COLO668 (cell line): ENCODE data around the gene JARID2.

Source experiments
- DNase-seq: peaks from one replicate; lab custom pipeline; 2025; ENCODE audit not compliant: unreplicated experiment; lab: John Stamatoyannopoulos, UW

JARID2 gene

GRCh38 chr6:15246666-15247499, 1.0 kb downstream of the JARID2 start:
- DNase-seq = peak; percentile 1

DNA sequence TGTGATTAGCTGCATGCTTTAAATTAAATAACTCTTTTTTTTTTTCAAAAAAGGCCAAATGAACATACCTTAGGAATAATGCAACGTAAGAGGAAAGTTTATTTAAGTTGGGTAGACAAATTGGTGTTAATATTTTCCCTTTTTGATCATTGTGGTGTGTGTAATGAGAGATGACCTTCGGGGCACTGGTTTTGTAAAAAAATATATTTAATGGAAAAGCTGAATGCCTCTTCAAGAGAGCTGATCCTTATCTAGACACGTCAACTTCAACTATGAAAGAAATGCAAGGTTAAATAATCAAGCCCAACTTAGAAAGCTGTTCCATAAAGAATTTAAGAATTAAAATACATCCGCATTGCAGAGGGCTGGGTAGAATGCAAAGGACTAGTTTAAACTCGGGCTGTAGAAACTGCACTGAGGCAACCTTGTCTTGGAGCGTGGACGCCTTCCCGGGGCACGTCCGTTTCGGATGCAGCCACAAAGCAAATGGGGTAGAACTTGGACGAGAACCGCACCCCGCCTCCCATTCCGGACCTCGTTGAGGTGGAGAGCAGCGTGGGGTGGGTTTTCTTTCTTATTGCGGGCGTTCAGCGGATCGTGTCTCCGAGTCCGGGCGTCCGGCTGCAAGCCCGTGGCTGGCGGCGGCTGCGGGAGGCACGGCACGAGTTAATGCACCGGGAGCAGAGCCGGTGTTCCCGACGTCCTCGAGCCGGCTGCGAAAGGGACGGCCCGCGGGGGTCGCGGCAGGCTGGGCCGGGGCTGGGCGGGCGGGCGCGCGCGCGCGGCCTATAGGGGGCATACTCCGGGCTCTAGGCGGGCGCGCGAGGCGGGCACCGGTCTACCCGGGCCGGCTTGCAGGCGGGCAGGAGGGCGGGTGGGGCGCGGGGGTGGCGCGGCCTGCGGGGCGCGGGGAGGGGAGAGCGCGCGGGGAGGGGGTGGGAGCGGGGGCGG, 1.9 kb downstream of the JARID2 start:
- DNase-seq = peak; percentile 56

DNA sequence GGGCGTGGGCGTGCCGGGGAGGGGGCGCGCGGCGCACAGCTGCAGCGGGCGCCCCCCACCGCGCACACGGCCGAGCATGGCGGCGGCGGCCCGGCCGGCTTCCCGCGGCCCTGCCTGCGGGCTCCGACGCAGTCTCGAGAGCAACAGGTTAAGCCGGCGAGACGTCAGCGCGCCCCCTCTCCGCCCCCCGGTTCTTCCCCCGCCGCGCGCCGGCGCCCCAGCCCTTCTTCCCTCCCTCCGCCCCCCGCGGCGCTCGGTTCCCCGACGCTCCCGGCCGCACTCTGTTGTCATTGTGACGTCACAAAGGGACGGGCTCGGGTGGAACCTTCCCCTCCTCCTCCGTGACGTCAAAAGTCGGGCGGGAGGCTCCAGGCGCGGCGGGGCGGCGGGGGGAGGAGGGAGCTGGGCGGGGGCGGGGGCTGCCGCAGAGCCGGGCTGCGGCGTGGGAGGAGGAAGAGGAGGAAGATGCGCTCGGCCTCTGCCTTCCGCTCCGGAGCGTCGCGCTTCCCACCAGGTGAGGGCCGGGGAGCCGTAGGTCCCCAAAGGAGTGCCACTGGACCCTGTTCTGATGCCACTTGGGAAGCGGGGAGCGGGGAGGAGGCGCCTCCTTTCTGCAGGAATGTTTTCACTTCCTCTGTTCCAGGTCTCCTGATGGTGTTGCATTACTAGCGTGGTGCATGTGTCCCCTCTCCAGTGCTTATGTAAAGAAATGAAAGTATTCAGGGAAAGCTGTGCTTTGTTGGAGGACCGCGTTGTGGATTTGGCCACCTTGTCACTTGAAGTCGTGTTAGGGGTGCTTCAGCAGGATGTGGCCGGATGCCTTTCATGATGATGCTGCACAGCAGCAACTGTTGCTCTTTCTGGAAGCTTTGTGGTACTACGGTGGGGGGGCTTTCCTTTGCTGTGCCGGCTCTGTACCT, 2.8 kb downstream of the JARID2 start:
- DNase-seq = peak; percentile 92

DNA sequence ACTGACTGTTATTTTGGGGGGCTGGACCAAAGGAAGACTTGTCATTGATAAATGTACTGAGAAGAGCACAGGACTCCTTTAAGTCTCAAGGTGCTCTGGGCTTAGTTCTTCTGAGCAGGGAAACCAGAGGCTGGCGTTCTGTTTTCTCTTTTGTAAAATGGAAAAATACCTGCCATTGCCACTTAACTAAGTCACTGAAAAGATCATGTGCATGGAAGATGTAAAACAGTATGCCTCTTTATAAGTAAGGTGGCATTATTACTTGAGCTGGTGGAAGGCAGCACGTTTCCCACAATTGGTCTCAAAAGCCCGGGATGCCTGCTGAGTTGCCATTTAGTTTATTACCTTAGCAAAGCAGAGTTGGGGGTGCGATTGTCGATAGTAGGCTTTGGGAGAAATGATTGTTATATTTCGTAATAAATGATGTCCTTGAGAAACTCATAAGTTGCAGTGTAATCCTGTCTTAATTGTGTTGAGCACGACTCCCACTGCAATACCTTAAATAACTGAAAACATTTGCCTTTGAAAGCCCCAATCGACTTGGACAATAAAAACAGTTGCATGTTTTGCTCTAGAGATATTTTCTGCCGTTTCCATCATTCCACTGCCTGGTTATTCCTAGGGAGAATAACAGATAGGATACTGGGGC, 3.6 kb downstream of the JARID2 start:
- DNase-seq = no peak

DNA sequence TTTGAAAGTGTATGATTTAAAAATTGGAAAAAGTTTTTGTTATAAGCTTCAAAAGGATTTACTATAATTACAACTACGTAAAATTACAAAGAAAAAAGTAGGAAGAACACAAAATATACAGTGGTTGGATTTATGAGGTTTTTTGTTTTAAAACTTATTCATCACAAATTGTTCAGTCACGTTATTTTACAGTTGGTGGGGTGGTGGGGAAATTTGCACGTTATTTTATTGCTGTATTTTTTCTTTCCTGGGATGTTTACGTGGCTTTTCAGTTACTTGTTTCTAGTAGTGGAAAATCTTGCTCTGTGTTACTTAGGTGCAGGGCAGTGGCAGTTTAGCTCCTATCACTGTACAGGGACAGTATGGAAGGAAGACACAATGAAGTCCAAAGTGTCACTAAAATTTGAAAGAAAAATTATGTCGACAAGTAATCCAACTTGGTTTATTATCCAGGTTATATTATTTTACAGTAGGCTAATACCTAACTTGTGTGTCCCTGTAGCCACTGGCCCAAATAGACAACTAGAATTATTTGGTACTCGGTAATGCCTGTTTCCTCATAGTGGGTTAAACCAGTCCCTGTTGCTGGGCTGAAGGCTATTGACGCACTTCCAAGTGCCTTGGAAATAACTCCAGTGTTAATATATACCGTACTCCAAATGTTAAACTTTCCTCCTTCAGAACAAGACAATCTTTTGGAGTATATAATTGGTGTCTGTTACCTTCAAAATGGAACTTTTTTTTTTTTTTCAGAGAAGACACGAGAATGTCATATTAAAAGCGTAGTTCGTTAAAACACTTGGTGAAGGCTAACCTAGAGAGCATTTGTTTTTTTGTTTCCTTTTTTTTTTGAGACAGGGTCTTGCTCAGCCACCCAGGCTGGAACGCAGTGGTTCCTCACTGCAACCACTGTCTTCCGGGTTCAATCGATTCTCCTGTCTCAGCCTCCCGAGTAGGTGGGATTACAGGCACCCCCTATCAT, 4.6 kb downstream of the JARID2 start:
- DNase-seq = no peak

GRCh38 chr6:15252195-15252594, 6.3 kb downstream of the JARID2 start:
- DNase-seq = no peak

DNA sequence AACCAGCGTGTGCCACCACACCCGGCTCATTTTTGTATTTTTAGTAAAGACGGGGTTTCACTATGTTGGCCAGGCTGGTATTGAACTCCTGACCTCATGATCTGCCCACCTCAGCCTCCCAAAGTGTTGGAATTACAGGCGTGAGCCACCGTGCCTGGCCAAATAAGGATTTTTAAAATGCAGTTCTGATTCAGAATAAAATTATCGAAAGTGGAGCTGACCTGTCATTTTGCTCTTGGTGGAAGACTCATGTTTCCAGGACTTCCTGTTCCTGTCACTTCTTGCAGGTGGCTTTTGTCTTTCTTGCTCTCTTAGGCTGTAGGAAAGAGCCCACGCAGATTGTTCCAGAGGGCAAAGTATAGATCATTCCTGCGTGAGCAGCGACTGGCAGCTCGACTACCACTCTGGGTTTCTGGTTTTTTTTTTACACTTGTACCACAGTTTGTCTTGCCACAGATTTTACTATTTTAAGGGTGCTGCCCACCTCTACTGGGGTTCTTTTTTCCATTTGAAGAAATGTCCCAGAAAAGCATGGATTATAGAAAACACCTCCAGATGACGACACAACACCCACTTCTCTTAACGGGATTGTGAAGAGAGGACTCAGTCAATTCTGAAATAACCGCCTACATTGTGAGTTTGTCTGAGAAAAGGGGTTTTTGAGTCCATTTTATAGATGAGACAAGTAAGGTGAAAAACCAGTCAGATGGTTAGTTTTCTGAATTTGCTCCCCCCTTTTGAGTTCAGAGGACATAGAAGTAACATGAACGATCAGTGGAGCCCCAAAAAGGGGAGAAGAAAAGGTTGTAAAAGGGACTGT, 7.5 kb downstream of the JARID2 start:
- no peak for DNase-seq

- peak; percentile 0 for DNase-seq
Measured at GRCh38 chr6:15254070-15254975, 8.5 kb downstream of the JARID2 start.

- no peak for DNase-seq
Measured at GRCh38 chr6:15255481-15255880, 9.6 kb downstream of the JARID2 start.

DNA sequence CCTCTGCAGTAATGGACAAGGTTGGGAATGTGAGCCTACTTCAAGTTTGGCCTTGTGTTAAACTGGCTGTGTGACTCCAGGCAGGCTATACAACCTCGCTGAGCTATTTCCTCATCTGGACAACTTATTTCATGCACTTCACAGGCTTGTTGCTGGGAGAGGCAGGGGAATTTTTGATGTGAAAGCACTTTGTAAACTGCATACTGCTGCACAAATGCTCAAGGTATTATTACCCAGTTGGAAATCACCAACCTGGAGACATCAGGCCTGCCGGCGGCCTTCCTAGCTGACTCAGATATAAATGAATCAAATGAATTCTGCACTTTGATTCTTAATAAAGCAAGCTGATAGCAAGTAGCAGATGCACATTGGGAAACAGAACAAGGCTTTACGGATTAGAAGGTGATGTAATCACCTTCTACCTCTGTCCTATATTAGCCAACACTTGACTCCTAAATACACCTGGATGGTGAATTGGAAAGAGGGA, 10.1 kb downstream of the JARID2 start:
- DNase-seq = no peak

- DNase-seq = no peak
Measured at GRCh38 chr6:15256538-15257271, 10.8 kb downstream of the JARID2 start.

- DNase-seq = no peak
Measured at GRCh38 chr6:15257357-15258132, 11.7 kb downstream of the JARID2 start.

DNA sequence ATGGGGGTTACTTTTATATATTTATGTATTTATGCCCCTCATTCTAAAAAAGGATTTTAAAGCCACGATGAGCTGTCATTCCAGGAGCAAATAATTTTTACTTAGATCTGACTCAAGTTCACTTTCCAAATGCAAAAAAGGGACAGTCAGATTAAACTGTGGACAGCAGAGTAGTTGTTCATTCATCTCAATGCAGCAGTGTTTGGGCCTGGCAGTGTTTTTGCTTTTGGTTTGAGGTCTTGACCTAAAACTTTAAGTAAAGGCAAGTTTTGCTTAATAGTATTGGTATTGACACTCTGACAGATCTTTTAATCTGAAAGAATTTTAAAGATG, 13.9 kb downstream of the JARID2 start:
- no peak for DNase-seq

- DNase-seq = no peak
Measured at GRCh38 chr6:15260099-15260821, 14.4 kb downstream of the JARID2 start.

GRCh38 chr6:15263780-15264374, 18.0 kb downstream of the JARID2 start:
- DNase-seq = no peak
